Measurements from ENCODE around the gene WWTR1. TPM values are rescaled to one million over a fixed set of nuclear protein-coding genes. Genes with fewer than 3 reads are reported as not detected.

WWTR1 gene
- total and polyA plus RNA-seq, 2 of the 4 experiments (the other 2 are of a cell fraction), result 38.9 to 65.3 TPM

- no peak for TF ChIP-seq RFX5 (IDR thresholded peaks at IDR 0.05; ENCODE audit: low read depth, low read length)
- no peak for TF ChIP-seq CEBPB (IDR thresholded peaks at IDR 0.05; ENCODE audit: low read depth, low read length)
- no peak for TF ChIP-seq CTCF (conservative IDR thresholded peaks at IDR 0.05; ENCODE audit: low read depth, low read length)
Measured at GRCh38 chr3:149468504-149469212, 189.2 kb downstream of the WWTR1 start (continued).

Small RNA genes within 50 kb of the gene (microRNA-seq; reads per million reads assigned to microRNA genes)
- not detected for gene RNU6-1098P (ENCODE audit: insufficient read depth, insufficient read length)

Small RNA genes within 50 kb of the gene (small RNA-seq; reads per million reads assigned to genes)
- 0 to 0.08 (median 0) reads per million in 5 experiments for gene RNU6-1098P

Other genes with a start within 250 kb of the WWTR1 start
- gene TM4SF4, start 183.3 kb downstream of the WWTR1 start, total RNA-seq (2012; rRNA removed), result 1.1 and 1.6 TPM in 2 replicates
- 0.60 and 0.67 TPM in 2 replicates for gene TM4SF4, start 183.3 kb downstream of the WWTR1 start, polyA plus RNA-seq (2012; rRNA removed)
- 31.9 and 46.1 TPM in 2 replicates for gene COMMD2, start 94.5 kb upstream of the WWTR1 start, total RNA-seq (2012; rRNA removed)
- 23.6 and 25.9 TPM in 2 replicates for gene COMMD2, start 94.5 kb upstream of the WWTR1 start, polyA plus RNA-seq (2012; rRNA removed)
- not detected in 2 replicates for gene ANKUB1, start 134.5 kb upstream of the WWTR1 start, total RNA-seq (2012; rRNA removed)
- not detected in 2 replicates for gene ANKUB1, start 134.5 kb upstream of the WWTR1 start, polyA plus RNA-seq (2012; rRNA removed)
- 29.8 and 39.2 TPM in 2 replicates for gene RNF13, start 155.2 kb upstream of the WWTR1 start, total RNA-seq (2012; rRNA removed)
- 9.3 and 12.8 TPM in 2 replicates for gene RNF13, start 155.2 kb upstream of the WWTR1 start, polyA plus RNA-seq (2012; rRNA removed)

Data from IMR-90 (cell line).